Mammary epithelial cell (primary cell): ENCODE data around the gene SHMT1.

Source experiments
- CTCF ChIP-seq, 2 donors: IDR thresholded peaks in 1 of 2; conservative IDR thresholded peaks in 1 of 2; 2 replicates each; pipeline ENCODE4 v1.5.1; 2011 to 2012; ENCODE audit warnings: inconsistent platforms in 2 of 2, low read length in 2 of 2, mild to moderate bottlenecking in 2 of 2, control low read depth in 1 of 2, low read depth in 1 of 2; ENCODE audit not compliant: insufficient read depth in 1 of 2; ENCODE audit errors: extremely low read depth in 1 of 2
- EZH2 ChIP-seq: IDR thresholded peaks from 2 replicates; pipeline ENCODE4 v1.6.1; 2012; ENCODE audit warnings: low read length, inconsistent platforms, borderline replicate concordance

GRCh38 chr17:18327556-18327955 is 35.8 kb downstream of the SHMT1 start:
- TF ChIP-seq CTCF (conservative IDR thresholded peaks at IDR 0.05 in 1 of 2, IDR thresholded peaks at IDR 0.05 in 1 of 2; ENCODE audit: extremely low read depth in 1 of 2, insufficient read depth in 1 of 2, low read depth in 1 of 2, low read length in 2 of 2) (no peak), EZH2 (no peak)
